WTC11 (cell line): ENCODE measurements around the gene SPRED1.

Experiments used
- CBFB ChIP-seq: sonication (generic); formaldehyde crosslinking; IDR thresholded peaks from 2 replicates; pipeline ENCODE4 v1.8.1; 2022; ENCODE audit warnings: mild to moderate bottlenecking, low read depth, missing genetic modification reagents
- CREB1 ChIP-seq: sonication (generic); formaldehyde crosslinking; IDR thresholded peaks from 2 replicates; pipeline ENCODE4 v1.8.0; 2023; ENCODE audit warnings: mild to moderate bottlenecking, missing genetic modification reagents
- FOXJ3 ChIP-seq: sonication (generic); formaldehyde crosslinking; IDR thresholded peaks from 2 replicates; pipeline ENCODE4 v1.9.0; 2021; ENCODE audit warnings: missing genetic modification reagents, mild to moderate bottlenecking, borderline replicate concordance
- IRF2 ChIP-seq: sonication (generic); formaldehyde crosslinking; IDR thresholded peaks from 2 replicates; pipeline ENCODE4 v1.8.0; 2022; ENCODE audit warnings: low read depth, missing genetic modification reagents, borderline replicate concordance
- JUN ChIP-seq: sonication (generic); formaldehyde crosslinking; IDR thresholded peaks from 2 replicates; pipeline ENCODE4 v1.8.0; 2023; ENCODE audit warnings: mild to moderate bottlenecking, missing genetic modification reagents
- ZNF138 ChIP-seq: sonication (generic); formaldehyde crosslinking; conservative IDR thresholded peaks from 2 replicates; pipeline ENCODE4 v1.8.1; 2022; ENCODE audit warnings: mild to moderate bottlenecking, moderate library complexity, missing genetic modification reagents
- ZNF263 ChIP-seq: sonication (generic); formaldehyde crosslinking; IDR thresholded peaks from 2 replicates; pipeline ENCODE4 v1.8.1; 2022; ENCODE audit warnings: low read depth, mild to moderate bottlenecking, moderate library complexity, missing genetic modification reagents
- ZNF416 ChIP-seq: fragments of 250-450 bp; sonication (Bioruptor Pico); IDR thresholded peaks from 2 replicates; pipeline ENCODE4 v1.9.0; 2021; ENCODE audit warnings: mild to moderate bottlenecking, inconsistent platforms
- TF ChIP-seq, protein P1 (sequence below): fragments of 200-600 bp; IDR thresholded peaks from 2 replicates; pipeline ENCODE4 v1.8.0; 2022; ENCODE audit warnings: antibody characterized with exemption
- TF ChIP-seq, protein P2 (sequence below): sonication (generic); formaldehyde crosslinking; IDR thresholded peaks from 2 replicates; pipeline ENCODE4 v1.8.0; 2022; ENCODE audit warnings: missing genetic modification reagents
- TF ChIP-seq, protein P3 (sequence below): sonication (generic); formaldehyde crosslinking; IDR thresholded peaks from 2 replicates; pipeline ENCODE4 v1.8.0; 2023; ENCODE audit warnings: mild to moderate bottlenecking, missing genetic modification reagents

DNA sequence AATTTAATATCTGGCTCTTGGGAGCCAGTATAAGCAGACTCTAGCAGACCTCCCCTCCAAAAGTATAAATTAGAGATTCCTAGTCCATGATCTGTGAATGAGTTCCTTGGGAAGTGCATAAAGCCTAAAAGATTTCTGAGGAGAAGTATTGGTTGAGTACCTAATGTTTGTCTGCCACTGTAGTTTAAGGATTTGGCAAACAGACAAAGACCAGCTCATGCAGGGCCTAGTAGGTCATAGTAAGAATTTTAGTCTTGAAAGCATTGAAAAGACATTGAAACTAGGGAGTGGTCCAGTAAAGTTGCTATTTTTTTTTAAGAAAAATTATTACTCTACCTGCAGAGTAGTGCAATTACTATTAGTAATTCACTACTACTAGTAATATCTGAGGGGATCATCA, 67.5 kb downstream of the SPRED1 start:
- TF ChIP-seq, protein P1, sequence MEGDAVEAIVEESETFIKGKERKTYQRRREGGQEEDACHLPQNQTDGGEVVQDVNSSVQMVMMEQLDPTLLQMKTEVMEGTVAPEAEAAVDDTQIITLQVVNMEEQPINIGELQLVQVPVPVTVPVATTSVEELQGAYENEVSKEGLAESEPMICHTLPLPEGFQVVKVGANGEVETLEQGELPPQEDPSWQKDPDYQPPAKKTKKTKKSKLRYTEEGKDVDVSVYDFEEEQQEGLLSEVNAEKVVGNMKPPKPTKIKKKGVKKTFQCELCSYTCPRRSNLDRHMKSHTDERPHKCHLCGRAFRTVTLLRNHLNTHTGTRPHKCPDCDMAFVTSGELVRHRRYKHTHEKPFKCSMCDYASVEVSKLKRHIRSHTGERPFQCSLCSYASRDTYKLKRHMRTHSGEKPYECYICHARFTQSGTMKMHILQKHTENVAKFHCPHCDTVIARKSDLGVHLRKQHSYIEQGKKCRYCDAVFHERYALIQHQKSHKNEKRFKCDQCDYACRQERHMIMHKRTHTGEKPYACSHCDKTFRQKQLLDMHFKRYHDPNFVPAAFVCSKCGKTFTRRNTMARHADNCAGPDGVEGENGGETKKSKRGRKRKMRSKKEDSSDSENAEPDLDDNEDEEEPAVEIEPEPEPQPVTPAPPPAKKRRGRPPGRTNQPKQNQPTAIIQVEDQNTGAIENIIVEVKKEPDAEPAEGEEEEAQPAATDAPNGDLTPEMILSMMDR: no peak
- TF ChIP-seq CBFB (CRISPR knock-in tag) (no peak), ZNF138 (no peak), IRF2 (CRISPR knock-in tag) (no peak), CREB1 (CRISPR knock-in tag) (no peak), JUN (CRISPR knock-in tag) (no peak), FOXJ3 (CRISPR knock-in tag) (no peak), ZNF263 (CRISPR knock-in tag) (no peak), ZNF416 (no peak)
- TF ChIP-seq, protein P2, sequence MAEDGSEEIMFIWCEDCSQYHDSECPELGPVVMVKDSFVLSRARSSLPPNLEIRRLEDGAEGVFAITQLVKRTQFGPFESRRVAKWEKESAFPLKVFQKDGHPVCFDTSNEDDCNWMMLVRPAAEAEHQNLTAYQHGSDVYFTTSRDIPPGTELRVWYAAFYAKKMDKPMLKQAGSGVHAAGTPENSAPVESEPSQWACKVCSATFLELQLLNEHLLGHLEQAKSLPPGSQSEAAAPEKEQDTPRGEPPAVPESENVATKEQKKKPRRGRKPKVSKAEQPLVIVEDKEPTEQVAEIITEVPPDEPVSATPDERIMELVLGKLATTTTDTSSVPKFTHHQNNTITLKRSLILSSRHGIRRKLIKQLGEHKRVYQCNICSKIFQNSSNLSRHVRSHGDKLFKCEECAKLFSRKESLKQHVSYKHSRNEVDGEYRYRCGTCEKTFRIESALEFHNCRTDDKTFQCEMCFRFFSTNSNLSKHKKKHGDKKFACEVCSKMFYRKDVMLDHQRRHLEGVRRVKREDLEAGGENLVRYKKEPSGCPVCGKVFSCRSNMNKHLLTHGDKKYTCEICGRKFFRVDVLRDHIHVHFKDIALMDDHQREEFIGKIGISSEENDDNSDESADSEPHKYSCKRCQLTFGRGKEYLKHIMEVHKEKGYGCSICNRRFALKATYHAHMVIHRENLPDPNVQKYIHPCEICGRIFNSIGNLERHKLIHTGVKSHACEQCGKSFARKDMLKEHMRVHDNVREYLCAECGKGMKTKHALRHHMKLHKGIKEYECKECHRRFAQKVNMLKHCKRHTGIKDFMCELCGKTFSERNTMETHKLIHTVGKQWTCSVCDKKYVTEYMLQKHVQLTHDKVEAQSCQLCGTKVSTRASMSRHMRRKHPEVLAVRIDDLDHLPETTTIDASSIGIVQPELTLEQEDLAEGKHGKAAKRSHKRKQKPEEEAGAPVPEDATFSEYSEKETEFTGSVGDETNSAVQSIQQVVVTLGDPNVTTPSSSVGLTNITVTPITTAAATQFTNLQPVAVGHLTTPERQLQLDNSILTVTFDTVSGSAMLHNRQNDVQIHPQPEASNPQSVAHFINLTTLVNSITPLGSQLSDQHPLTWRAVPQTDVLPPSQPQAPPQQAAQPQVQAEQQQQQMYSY (CRISPR knock-in tag): no peak
- TF ChIP-seq, protein P3, sequence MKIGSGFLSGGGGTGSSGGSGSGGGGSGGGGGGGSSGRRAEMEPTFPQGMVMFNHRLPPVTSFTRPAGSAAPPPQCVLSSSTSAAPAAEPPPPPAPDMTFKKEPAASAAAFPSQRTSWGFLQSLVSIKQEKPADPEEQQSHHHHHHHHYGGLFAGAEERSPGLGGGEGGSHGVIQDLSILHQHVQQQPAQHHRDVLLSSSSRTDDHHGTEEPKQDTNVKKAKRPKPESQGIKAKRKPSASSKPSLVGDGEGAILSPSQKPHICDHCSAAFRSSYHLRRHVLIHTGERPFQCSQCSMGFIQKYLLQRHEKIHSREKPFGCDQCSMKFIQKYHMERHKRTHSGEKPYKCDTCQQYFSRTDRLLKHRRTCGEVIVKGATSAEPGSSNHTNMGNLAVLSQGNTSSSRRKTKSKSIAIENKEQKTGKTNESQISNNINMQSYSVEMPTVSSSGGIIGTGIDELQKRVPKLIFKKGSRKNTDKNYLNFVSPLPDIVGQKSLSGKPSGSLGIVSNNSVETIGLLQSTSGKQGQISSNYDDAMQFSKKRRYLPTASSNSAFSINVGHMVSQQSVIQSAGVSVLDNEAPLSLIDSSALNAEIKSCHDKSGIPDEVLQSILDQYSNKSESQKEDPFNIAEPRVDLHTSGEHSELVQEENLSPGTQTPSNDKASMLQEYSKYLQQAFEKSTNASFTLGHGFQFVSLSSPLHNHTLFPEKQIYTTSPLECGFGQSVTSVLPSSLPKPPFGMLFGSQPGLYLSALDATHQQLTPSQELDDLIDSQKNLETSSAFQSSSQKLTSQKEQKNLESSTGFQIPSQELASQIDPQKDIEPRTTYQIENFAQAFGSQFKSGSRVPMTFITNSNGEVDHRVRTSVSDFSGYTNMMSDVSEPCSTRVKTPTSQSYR (CRISPR knock-in tag): no peak
